Measurements from ENCODE around the gene NPM1.

NPM1 gene

DNA sequence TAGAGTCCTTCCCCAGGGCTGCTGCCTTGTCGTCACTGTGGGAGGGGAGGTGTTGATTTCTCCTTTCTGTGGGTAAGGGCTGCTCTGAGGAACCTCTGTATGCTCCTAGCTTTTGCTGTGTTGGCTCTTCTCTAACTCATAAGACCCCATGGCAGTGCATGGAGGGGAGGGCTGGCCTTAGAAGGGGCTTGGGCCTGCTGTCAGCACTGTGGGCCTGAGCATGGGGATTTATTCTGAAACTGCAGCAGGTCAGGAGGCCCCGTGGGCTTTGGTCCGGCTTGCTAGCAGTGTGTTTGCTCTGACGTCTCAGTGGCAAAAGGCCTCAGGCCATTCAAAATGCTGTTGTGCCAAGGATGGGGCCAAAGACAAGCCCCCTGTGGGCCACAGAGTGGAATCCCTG, 38.6 kb downstream of the NPM1 start:
- H3K27ac ChIP-seq (ENCODE audit: low read length, poor library complexity, severe bottlenecking) = no peak overlapping the region
- peaks cover 0 to 16% of the 10 kb centered on the region in 2 experiments for H3K27me3 ChIP-seq (ENCODE audit: control insufficient read depth in 1 of 2, insufficient read depth in 1 of 2, low read length in 2 of 2)
- H3K14ac ChIP-seq (ENCODE audit: low read length in 2 of 2) = no peak overlapping the region
- H3K9ac ChIP-seq (ENCODE audit: low read length) = no peak overlapping the region
- no peak overlapping the region for H2BK5ac ChIP-seq (ENCODE audit: low read depth, low read length, poor library complexity, severe bottlenecking)
- no peak overlapping the region for H3K4me3 ChIP-seq (ENCODE audit: insufficient read depth in 1 of 2, low read depth in 1 of 2, low read length in 2 of 2)
- no peaks in the 10 kb centered on the region for H3K79me1 ChIP-seq (replicated peaks; ENCODE audit: low read length, poor library complexity, severe bottlenecking)
- no peak overlapping the region for H2AFZ ChIP-seq (ENCODE audit: low read depth, low read length)
- H3K4ac ChIP-seq (ENCODE audit: low read depth in 1 of 2, low read length in 2 of 2) = no peak overlapping the region
- peaks cover 0 to 2% of the 10 kb centered on the region in 2 experiments for H3K36me3 ChIP-seq (ENCODE audit: control insufficient read depth in 1 of 2, insufficient read depth in 2 of 2, low read depth in 1 of 2, low read length in 2 of 2)
- H2BK120ac ChIP-seq (ENCODE audit: low read depth, low read length) = no peak overlapping the region
- no peak overlapping the region for H2AK5ac ChIP-seq (ENCODE audit: low read length, severe bottlenecking)
- no peak overlapping the region for H2BK15ac ChIP-seq (ENCODE audit: low read depth, poor library complexity, severe bottlenecking)
- no peaks in the 10 kb centered on the region for H3K9me3 ChIP-seq (ENCODE audit: control insufficient read depth, low read length)
- no peak overlapping the region for H3K23ac ChIP-seq (ENCODE audit: low read length in 2 of 2)
- H3K4me2 ChIP-seq (ENCODE audit: low read length, poor library complexity, severe bottlenecking) = no peak overlapping the region
- H3K4me1 ChIP-seq (ENCODE audit: control insufficient read depth, insufficient read depth, low read depth, low read length) = peaks cover 11% of the 10 kb centered on the region
- H4K91ac ChIP-seq (ENCODE audit: low read length) = no peak overlapping the region
- H3K18ac ChIP-seq (ENCODE audit: low read depth in 1 of 2, low read length in 2 of 2) = no peak overlapping the region
- no peak for DNase-seq
- no peak overlapping the region for H2BK12ac ChIP-seq (ENCODE audit: low read length in 2 of 2)
- 89% methylated on average over 4 of the region's 4 CpGs for WGBS
- no peak overlapping the region for H4K8ac ChIP-seq (ENCODE audit: low read length)

DNA sequence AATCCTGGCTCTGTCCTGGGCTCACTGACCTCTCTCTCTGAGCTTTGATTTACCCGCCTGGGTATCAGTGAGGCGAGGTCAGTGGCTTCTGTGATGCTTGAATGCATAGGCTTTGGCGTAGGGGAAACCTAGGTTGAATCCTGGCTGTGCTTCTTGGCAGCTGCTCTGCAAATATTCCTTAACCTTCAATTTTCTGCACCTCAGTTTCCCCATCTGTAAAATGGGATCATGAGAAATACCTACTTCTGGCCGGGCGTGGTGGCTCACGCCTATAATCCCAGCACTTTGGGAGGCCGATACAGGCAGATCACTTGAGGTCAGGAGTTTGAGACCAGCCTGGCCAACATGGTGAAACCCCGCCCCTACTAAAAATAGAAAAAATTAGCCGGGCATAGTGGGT, 39.0 kb downstream of the NPM1 start:
- Histone ChIP-seq H2BK5ac (ENCODE audit: low read depth, low read length, poor library complexity, severe bottlenecking) (no peak overlapping the region), H4K91ac (ENCODE audit: low read length) (no peak overlapping the region), H3K27ac (ENCODE audit: low read length, poor library complexity, severe bottlenecking) (no peak overlapping the region), H3K9me3 (ENCODE audit: control insufficient read depth, low read length) (no peaks in the 10 kb centered on the region), H2AFZ (ENCODE audit: low read depth, low read length) (no peak overlapping the region), H2BK120ac (ENCODE audit: low read depth, low read length) (no peak overlapping the region), H3K9ac (ENCODE audit: low read length) (no peak overlapping the region), H3K4me1 (ENCODE audit: control insufficient read depth, insufficient read depth, low read depth, low read length) (peaks cover 11% of the 10 kb centered on the region), H3K4me2 (ENCODE audit: low read length, poor library complexity, severe bottlenecking) (no peak overlapping the region), H3K23ac (ENCODE audit: low read length in 2 of 2) (no peak overlapping the region), H3K14ac (ENCODE audit: low read length in 2 of 2) (no peak overlapping the region), H2BK12ac (ENCODE audit: low read length in 2 of 2) (no peak overlapping the region), H3K18ac (ENCODE audit: low read depth in 1 of 2, low read length in 2 of 2) (no peak overlapping the region), H3K79me1 (replicated peaks; ENCODE audit: low read length, poor library complexity, severe bottlenecking) (no peaks in the 10 kb centered on the region), H3K36me3 (ENCODE audit: control insufficient read depth in 1 of 2, insufficient read depth in 2 of 2, low read depth in 1 of 2, low read length in 2 of 2) (peaks cover 0 to 2% of the 10 kb centered on the region in 2 experiments), H2AK5ac (ENCODE audit: low read length, severe bottlenecking) (no peak overlapping the region), H2BK15ac (ENCODE audit: low read depth, poor library complexity, severe bottlenecking) (no peak overlapping the region), H4K8ac (ENCODE audit: low read length) (no peak overlapping the region), H3K27me3 (ENCODE audit: control insufficient read depth in 1 of 2, insufficient read depth in 1 of 2, low read length in 2 of 2) (peaks cover 0 to 12% of the 10 kb centered on the region in 2 experiments), H3K4me3 (ENCODE audit: insufficient read depth in 1 of 2, low read depth in 1 of 2, low read length in 2 of 2) (no peak overlapping the region), H3K4ac (ENCODE audit: low read depth in 1 of 2, low read length in 2 of 2) (no peak overlapping the region)
- WGBS = 96% methylated on average over 9 of the region's 9 CpGs
- DNase-seq = no peak

DNA sequence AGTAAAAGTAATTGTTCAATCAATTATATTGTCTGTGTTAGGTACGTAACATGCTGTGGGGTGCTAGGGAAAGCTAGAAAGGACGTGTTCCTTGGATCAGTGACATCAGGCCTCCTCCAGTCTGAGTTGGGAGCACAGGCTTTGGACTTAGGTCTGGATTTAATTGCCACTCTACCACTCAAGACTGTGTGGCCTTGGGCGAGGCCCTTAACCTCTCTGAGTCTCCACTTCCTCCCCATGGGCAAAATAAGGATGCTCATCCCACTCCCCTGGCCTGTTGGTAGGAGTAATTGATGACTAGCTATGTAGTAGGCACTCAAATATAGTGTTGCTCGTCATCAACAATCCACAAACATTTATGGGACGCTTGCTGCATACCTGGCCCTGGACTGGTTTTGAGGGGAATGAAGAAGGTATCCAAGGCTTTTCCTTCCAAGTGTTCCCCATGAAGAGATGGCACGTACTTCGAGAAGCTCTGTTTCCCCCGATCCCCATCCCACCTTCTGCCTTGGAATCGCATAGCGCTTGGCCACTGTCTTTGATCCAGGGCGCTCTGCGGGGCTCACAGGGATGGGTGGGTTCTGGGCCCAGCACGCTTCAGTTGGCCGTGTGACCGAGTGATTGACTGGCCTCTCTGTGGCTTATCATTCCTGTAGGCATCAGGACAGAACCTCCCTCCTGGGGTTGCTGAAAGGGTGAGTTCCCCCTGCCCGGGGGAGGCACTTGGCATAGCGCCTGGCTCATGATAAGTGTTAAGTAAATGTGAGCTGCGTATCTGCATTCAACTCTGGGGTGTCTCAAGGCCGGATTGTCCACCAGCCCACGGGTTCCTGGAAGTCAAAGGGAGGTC, 39.9 kb downstream of the NPM1 start:
- WGBS = 95% methylated on average over 19 of the region's 20 CpGs

DNA sequence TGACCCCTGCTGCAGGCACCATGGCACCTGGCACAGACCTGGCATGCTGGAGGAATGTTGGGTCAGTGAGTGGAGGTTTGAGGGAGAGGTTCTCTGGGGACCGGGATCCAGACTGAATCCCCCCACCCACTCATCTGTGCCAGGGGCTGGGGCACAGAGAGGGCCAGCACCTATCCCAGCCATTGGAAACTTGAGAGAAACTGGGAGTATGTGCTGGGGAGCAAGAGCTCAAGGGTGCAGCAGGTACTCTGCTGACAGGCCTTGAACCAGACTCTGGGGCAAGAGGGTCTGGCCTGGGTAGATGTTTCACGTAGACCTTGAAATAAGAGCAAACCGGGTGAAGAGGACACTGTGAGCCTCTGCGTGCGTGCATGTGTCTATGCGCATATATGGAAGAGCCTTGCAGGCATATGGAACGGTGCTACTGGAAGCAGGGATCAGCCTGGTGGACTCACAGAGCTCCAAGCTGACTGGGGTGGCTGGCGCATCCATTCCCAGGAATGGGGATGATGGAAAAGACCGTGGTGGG, 40.6 kb downstream of the NPM1 start:
- WGBS = 94% methylated on average over 8 of the region's 9 CpGs
- H3K4me2 ChIP-seq (ENCODE audit: low read length, poor library complexity, severe bottlenecking) = no peak overlapping the region
- H3K4ac ChIP-seq (ENCODE audit: low read depth in 1 of 2, low read length in 2 of 2) = no peak overlapping the region
- no peak overlapping the region for H3K9ac ChIP-seq (ENCODE audit: low read length)
- H2BK5ac ChIP-seq (ENCODE audit: low read depth, low read length, poor library complexity, severe bottlenecking) = no peak overlapping the region
- H3K4me3 ChIP-seq (ENCODE audit: insufficient read depth in 1 of 2, low read depth in 1 of 2, low read length in 2 of 2) = no peak overlapping the region
- DNase-seq = no peak
- H2AFZ ChIP-seq (ENCODE audit: low read depth, low read length) = no peak overlapping the region
- H2BK15ac ChIP-seq (ENCODE audit: low read depth, poor library complexity, severe bottlenecking) = no peak overlapping the region
- no peaks in the 10 kb centered on the region for H3K9me3 ChIP-seq (ENCODE audit: control insufficient read depth, low read length)
- no peak overlapping the region for H2BK120ac ChIP-seq (ENCODE audit: low read depth, low read length)
- H3K14ac ChIP-seq (ENCODE audit: low read length in 2 of 2) = peak overlapping the region in 1 of 2 experiments; percentile 8
- no peak overlapping the region for H3K23ac ChIP-seq (ENCODE audit: low read length in 2 of 2)
- H3K18ac ChIP-seq (ENCODE audit: low read depth in 1 of 2, low read length in 2 of 2) = no peak overlapping the region
- no peaks in the 10 kb centered on the region for H3K79me1 ChIP-seq (replicated peaks; ENCODE audit: low read length, poor library complexity, severe bottlenecking)
- no peak overlapping the region for H3K27ac ChIP-seq (ENCODE audit: low read length, poor library complexity, severe bottlenecking)
- no peak overlapping the region for H4K8ac ChIP-seq (ENCODE audit: low read length)
- H2BK12ac ChIP-seq (ENCODE audit: low read length in 2 of 2) = no peak overlapping the region
- H3K27me3 ChIP-seq (ENCODE audit: control insufficient read depth in 1 of 2, insufficient read depth in 1 of 2, low read length in 2 of 2) = no peaks in the 10 kb centered on the region
- no peak overlapping the region for H2AK5ac ChIP-seq (ENCODE audit: low read length, severe bottlenecking)
- H3K36me3 ChIP-seq (ENCODE audit: control insufficient read depth in 1 of 2, insufficient read depth in 2 of 2, low read depth in 1 of 2, low read length in 2 of 2) = no peaks in the 10 kb centered on the region
- H4K91ac ChIP-seq (ENCODE audit: low read length) = no peak overlapping the region
- H3K4me1 ChIP-seq (ENCODE audit: control insufficient read depth, insufficient read depth, low read depth, low read length) = peaks cover 3% of the 10 kb centered on the region

More for the DNA sequence above, 39.9 kb downstream of the NPM1 start:
- H3K27ac ChIP-seq (ENCODE audit: low read length, poor library complexity, severe bottlenecking) = no peak overlapping the region
- peaks cover 0 to 4% of the 10 kb centered on the region in 2 experiments for H3K27me3 ChIP-seq (ENCODE audit: control insufficient read depth in 1 of 2, insufficient read depth in 1 of 2, low read length in 2 of 2)
- no peak overlapping the region for H2AK5ac ChIP-seq (ENCODE audit: low read length, severe bottlenecking)
- H3K4me1 ChIP-seq (ENCODE audit: control insufficient read depth, insufficient read depth, low read depth, low read length) = peaks cover 10% of the 10 kb centered on the region
- no peak overlapping the region for H4K8ac ChIP-seq (ENCODE audit: low read length)
- no peaks in the 10 kb centered on the region for H3K36me3 ChIP-seq (ENCODE audit: control insufficient read depth in 1 of 2, insufficient read depth in 2 of 2, low read depth in 1 of 2, low read length in 2 of 2)
- no peak overlapping the region for H3K4me3 ChIP-seq (ENCODE audit: insufficient read depth in 1 of 2, low read depth in 1 of 2, low read length in 2 of 2)
- H2BK15ac ChIP-seq (ENCODE audit: low read depth, poor library complexity, severe bottlenecking) = no peak overlapping the region
- H2BK120ac ChIP-seq (ENCODE audit: low read depth, low read length) = no peak overlapping the region
- H3K9ac ChIP-seq (ENCODE audit: low read length) = no peak overlapping the region
- no peak overlapping the region for H3K23ac ChIP-seq (ENCODE audit: low read length in 2 of 2)
- H4K91ac ChIP-seq (ENCODE audit: low read length) = no peak overlapping the region
- H3K4me2 ChIP-seq (ENCODE audit: low read length, poor library complexity, severe bottlenecking) = no peak overlapping the region
- H2AFZ ChIP-seq (ENCODE audit: low read depth, low read length) = no peak overlapping the region
- H2BK12ac ChIP-seq (ENCODE audit: low read length in 2 of 2) = no peak overlapping the region
- H3K4ac ChIP-seq (ENCODE audit: low read depth in 1 of 2, low read length in 2 of 2) = no peak overlapping the region
- H3K9me3 ChIP-seq (ENCODE audit: control insufficient read depth, low read length) = no peaks in the 10 kb centered on the region
- H3K18ac ChIP-seq (ENCODE audit: low read depth in 1 of 2, low read length in 2 of 2) = no peak overlapping the region
- DNase-seq = no peak
- H2BK5ac ChIP-seq (ENCODE audit: low read depth, low read length, poor library complexity, severe bottlenecking) = no peak overlapping the region
- H3K79me1 ChIP-seq (replicated peaks; ENCODE audit: low read length, poor library complexity, severe bottlenecking) = no peaks in the 10 kb centered on the region
- no peak overlapping the region for H3K14ac ChIP-seq (ENCODE audit: low read length in 2 of 2)
